HepG2 (cell line): ENCODE results near the gene MAPKAPK3. TPM values are rescaled to one million over a fixed set of nuclear protein-coding genes. Genes with fewer than 3 reads are reported as not detected.

Experiments
- CEBPB ChIP-seq: IDR thresholded peaks from 2 replicates; pipeline ENCODE4 v1.6.1; 2011; ENCODE audit warnings: low read depth, low read length, improper control_type of control experiment, borderline replicate concordance
- CSRNP1 ChIP-seq: sonication (generic); formaldehyde crosslinking; IDR thresholded peaks from 2 replicates; pipeline ENCODE4 v1.8.1; 2023; ENCODE audit warnings: mild to moderate bottlenecking, missing genetic modification reagents
- FOXJ3 ChIP-seq: sonication (generic); formaldehyde crosslinking; IDR thresholded peaks from 2 replicates; pipeline ENCODE4 v1.4.0; 2020; ENCODE audit warnings: missing genetic modification reagents, mild to moderate bottlenecking, borderline replicate concordance
- ISL2 ChIP-seq: sonication (generic); formaldehyde crosslinking; IDR thresholded peaks from 2 replicates; pipeline ENCODE4 v1.5.0; 2020; ENCODE audit warnings: missing genetic modification reagents
- PAF1 ChIP-seq: IDR thresholded peaks from 2 replicates; pipeline ENCODE4 v1.6.1; 2016; ENCODE audit warnings: missing genetic modification reagents, missing compliant biosample characterization
- PHF8 ChIP-seq: sonication (generic); formaldehyde crosslinking; IDR thresholded peaks from 2 replicates; pipeline ENCODE4 v1.5.0; 2020; ENCODE audit warnings: missing genetic modification reagents
- REL ChIP-seq: sonication (generic); formaldehyde crosslinking; conservative IDR thresholded peaks from 2 replicates; pipeline ENCODE4 v1.8.0; 2022; ENCODE audit warnings: mild to moderate bottlenecking, missing genetic modification reagents, moderate library complexity
- SRY ChIP-seq: sonication (generic); formaldehyde crosslinking; IDR thresholded peaks from 2 replicates; pipeline ENCODE4 v1.8.0; 2022; ENCODE audit warnings: mild to moderate bottlenecking, missing genetic modification reagents
- ZBTB40 ChIP-seq, 2 experiments: fragments of 450-650 bp in 1 of 2; sonication (generic) in 1 of 2; formaldehyde crosslinking in 1 of 2; IDR thresholded peaks; 2 replicates each; pipeline versions ENCODE4 v1.6.1 to v1.8.0; 2016 to 2022; ENCODE audit warnings: antibody characterized with exemption in 1 of 2, mild to moderate bottlenecking in 1 of 2, missing genetic modification reagents in 1 of 2
- ZNF441 ChIP-seq: sonication (generic); formaldehyde crosslinking; IDR thresholded peaks from 2 replicates; pipeline ENCODE4 v1.7.0; 2021; ENCODE audit warnings: missing genetic modification reagents, borderline replicate concordance
- polyA plus RNA-seq, 8 experiments: library from polyadenylated mRNA; depleted of rRNA in 3 of 8; stranded (reverse) in 7 of 8; unstranded in 1 of 8; fragments of >200 nt; fragmentation: Illumina TruSeq in 4 of 8; extraction: Trizol in 4 of 8; gene quantifications; 2 replicates each; pipeline versions ENCODE4 v1.2.1 to v1.2.3, GENCODE V29; 2011 to 2016; ENCODE audit warnings: low read depth in 4 of 8, missing spikeins in 1 of 8, mixed read lengths in 1 of 8; ENCODE audit not compliant: insufficient read depth in 1 of 8
- total RNA-seq, 5 experiments: library from RNA; depleted of rRNA; stranded (reverse); fragments of >200 nt; fragmentation: Illumina TruSeq; extraction: Trizol; gene quantifications; 2 replicates each; pipeline ENCODE4 v1.2.3, GENCODE V29; 2016; ENCODE audit warnings: low read depth in 1 of 5
- TF ChIP-seq, protein P1 (sequence below): fragments of 450-650 bp; IDR thresholded peaks from 2 replicates; pipeline ENCODE4 v1.6.1; 2016
- TF ChIP-seq, protein P2 (sequence below): sonication (generic); formaldehyde crosslinking; IDR thresholded peaks from 2 replicates; pipeline ENCODE4; 2020; ENCODE audit warnings: missing genetic modification reagents, mild to moderate bottlenecking, borderline replicate concordance

The MAPKAPK3 gene
- total and polyA plus RNA-seq, 2 of the 13 experiments (the other 11 are each of a cell fraction or from before 2014, with no cell fraction given): 39.9 to 41.2 TPM

- peak; percentile 64; the same call in 1 of the 2 replicates for TF ChIP-seq CSRNP1 (CRISPR knock-in tag)
- TF ChIP-seq REL (CRISPR knock-in tag): 0 out of 2 replicates have a peak, but pooled peaks have one; percentile 36
- TF ChIP-seq, protein P1, sequence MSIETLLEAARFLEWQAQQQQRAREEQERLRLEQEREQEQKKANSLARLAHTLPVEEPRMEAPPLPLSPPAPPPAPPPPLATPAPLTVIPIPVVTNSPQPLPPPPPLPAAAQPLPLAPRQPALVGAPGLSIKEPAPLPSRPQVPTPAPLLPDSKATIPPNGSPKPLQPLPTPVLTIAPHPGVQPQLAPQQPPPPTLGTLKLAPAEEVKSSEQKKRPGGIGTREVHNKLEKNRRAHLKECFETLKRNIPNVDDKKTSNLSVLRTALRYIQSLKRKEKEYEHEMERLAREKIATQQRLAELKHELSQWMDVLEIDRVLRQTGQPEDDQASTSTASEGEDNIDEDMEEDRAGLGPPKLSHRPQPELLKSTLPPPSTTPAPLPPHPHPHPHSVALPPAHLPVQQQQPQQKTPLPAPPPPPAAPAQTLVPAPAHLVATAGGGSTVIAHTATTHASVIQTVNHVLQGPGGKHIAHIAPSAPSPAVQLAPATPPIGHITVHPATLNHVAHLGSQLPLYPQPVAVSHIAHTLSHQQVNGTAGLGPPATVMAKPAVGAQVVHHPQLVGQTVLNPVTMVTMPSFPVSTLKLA: no peak
- TF ChIP-seq ISL2 (CRISPR knock-in tag): peak; percentile 55; the same call in 1 of the 2 replicates
- peak; percentile 35; the same call in 1 of the 2 replicates for TF ChIP-seq CEBPB
- TF ChIP-seq PAF1 (CRISPR knock-in tag): no peak
- peak; percentile 41; the same call in 1 of the 2 replicates for TF ChIP-seq FOXJ3 (CRISPR knock-in tag)
- no peak for TF ChIP-seq ZBTB40 (IDR thresholded peaks at IDR 0.05)
- TF ChIP-seq ZBTB40 (CRISPR knock-in tag; IDR thresholded peaks at IDR 0.05): 0 out of 2 replicates have a peak, but pooled peaks have one; percentile 30
- TF ChIP-seq SRY (CRISPR knock-in tag): 0 out of 2 replicates have a peak, but pooled peaks have one; percentile 34
- 0 out of 2 replicates have a peak, but pooled peaks have one; percentile 38 for TF ChIP-seq ZNF441 (CRISPR knock-in tag)
- TF ChIP-seq, protein P2, sequence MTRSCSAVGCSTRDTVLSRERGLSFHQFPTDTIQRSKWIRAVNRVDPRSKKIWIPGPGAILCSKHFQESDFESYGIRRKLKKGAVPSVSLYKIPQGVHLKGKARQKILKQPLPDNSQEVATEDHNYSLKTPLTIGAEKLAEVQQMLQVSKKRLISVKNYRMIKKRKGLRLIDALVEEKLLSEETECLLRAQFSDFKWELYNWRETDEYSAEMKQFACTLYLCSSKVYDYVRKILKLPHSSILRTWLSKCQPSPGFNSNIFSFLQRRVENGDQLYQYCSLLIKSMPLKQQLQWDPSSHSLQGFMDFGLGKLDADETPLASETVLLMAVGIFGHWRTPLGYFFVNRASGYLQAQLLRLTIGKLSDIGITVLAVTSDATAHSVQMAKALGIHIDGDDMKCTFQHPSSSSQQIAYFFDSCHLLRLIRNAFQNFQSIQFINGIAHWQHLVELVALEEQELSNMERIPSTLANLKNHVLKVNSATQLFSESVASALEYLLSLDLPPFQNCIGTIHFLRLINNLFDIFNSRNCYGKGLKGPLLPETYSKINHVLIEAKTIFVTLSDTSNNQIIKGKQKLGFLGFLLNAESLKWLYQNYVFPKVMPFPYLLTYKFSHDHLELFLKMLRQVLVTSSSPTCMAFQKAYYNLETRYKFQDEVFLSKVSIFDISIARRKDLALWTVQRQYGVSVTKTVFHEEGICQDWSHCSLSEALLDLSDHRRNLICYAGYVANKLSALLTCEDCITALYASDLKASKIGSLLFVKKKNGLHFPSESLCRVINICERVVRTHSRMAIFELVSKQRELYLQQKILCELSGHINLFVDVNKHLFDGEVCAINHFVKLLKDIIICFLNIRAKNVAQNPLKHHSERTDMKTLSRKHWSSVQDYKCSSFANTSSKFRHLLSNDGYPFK (CRISPR knock-in tag): no peak
- peak; percentile 67 for TF ChIP-seq PHF8 (CRISPR knock-in tag)
Measured at GRCh38 chr3:50617096-50617791, at the start of gene MAPKAPK3 (continued).
